Stimulated activated CD4-positive, alpha-beta T cell treated with anti-CD3 and anti-CD28 coated beads, Interleukin-12 subunit alpha, Interleukin-12 subunit beta, amount 100 ng/mL, for 24 hours (primary cell): ENCODE data around the gene FAM193B.

ENCODE experiments used
- DNase-seq, 2 experiments: peaks; one replicate each; pipeline ENCODE4 v3.0.0-alpha.2; 2020; ENCODE audit warnings: low read depth in 2 of 2

Gene FAM193B

GRCh38 chr5:177470759-177471536, 83.4 kb downstream of the FAM193B start:
- no peak for DNase-seq
